ENCODE data around the gene AFF3. TPM values are rescaled to one million over a fixed set of nuclear protein-coding genes. Genes with fewer than 3 reads are reported as not detected.

Gene AFF3
- total and polyA plus RNA-seq, 2 of the 13 experiments (the other 11 are each of a cell fraction or from before 2014, with no cell fraction given) = not detected

GRCh38 chr2:99846462-99847107 is 295.8 kb downstream of the AFF3 start:
- BruUV-seq (replicated peaks) = no TSS peak
- no peak for DNase-seq (ENCODE audit: low spot score)
- in situ Hi-C loops (cut with HindIII; ENCODE audit: extremely low pct_ligation_motif_present, low pct_unique_long_range_greater_than_20kb) = no loop called here
- Histone ChIP-seq H3K9ac (ENCODE audit: insufficient read depth, low read depth, low read length) (no peak overlapping the region), H3K4me1 (ENCODE audit: insufficient read depth, low read length) (no peaks in the 10 kb centered on the region), H2AFZ (ENCODE audit: low read length) (no peak overlapping the region), H3K4me2 (ENCODE audit: low read depth, low read length) (no peak overlapping the region), H3K4me3 (replicated peaks in 1 of 3; ENCODE audit: insufficient read depth in 1 of 3, low read depth in 2 of 3, low read length in 3 of 3) (no peak overlapping the region), H4K20me1 (ENCODE audit: insufficient read depth, low read length) (no peaks in the 10 kb centered on the region), H3K27ac (ENCODE audit: extremely low read length, insufficient read depth, low read length) (no peak overlapping the region), H3K27me3 (ENCODE audit: control insufficient read depth in 1 of 2, insufficient read depth in 2 of 2, low read length in 2 of 2) (no peaks in the 10 kb centered on the region; a peak in 2 of 5 replicates), H3K79me2 (ENCODE audit: insufficient read depth, low read length) (no peaks in the 10 kb centered on the region), H3K9me3 (ENCODE audit: low read length) (no peaks in the 10 kb centered on the region), H3K36me3 (replicated peaks in 1 of 2; ENCODE audit: control insufficient read depth in 1 of 2, insufficient read depth in 2 of 2, low read length in 2 of 2) (no peaks in the 10 kb centered on the region)
- CTCF ChIA-PET (ENCODE audit: low intra/inter-chr PET ratio, low total read pairs) = no interaction called here
- TF ChIP-seq REST (IDR thresholded peaks at IDR 0.05; ENCODE audit: borderline replicate concordance in 1 of 2, low read depth in 1 of 2, low read length in 2 of 2) (no peak), ZNF616 (CRISPR knock-in tag; IDR thresholded peaks at IDR 0.05; ENCODE audit: low read depth) (no peak)
- intact Hi-C loops (cut with micrococcal nuclease; ENCODE audit: unreplicated experiment) = no loop called here
- POLR2A ChIA-PET = no interaction called here
- ATAC-seq = no peak
- no peak for FAIRE-seq
- 40% methylated on average over 5 of the region's 5 CpGs for WGBS (ENCODE audit: low lambda C conversion rate)

DNA sequence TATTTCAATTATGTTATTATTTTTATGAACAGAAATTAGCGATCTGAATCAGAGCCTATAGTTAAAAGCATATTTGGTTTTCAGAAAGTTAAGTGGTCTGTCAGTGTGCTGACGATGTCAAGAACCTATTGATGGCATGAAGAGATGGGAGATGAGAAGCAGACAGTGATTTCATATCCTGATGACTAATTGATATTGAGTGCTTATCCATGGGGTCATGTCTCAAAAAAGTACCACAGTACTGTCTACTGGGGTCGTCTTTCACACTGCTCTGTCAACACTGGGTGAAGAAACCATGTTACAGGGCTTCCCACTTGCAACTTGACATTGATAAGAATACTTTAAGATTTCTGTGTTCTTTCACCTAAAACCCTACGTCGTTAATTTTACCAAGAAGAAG is 297.1 kb downstream of the AFF3 start:
- Histone ChIP-seq H3K27ac (ENCODE audit: extremely low read length, insufficient read depth, low read length) (no peak overlapping the region), H3K4me1 (ENCODE audit: insufficient read depth, low read length) (no peaks in the 10 kb centered on the region), H2AFZ (ENCODE audit: low read length) (no peak overlapping the region), H3K4me2 (ENCODE audit: low read depth, low read length) (no peak overlapping the region), H3K27me3 (ENCODE audit: control insufficient read depth in 1 of 2, insufficient read depth in 2 of 2, low read length in 2 of 2) (no peaks in the 10 kb centered on the region; a peak in 2 of 5 replicates), H3K36me3 (replicated peaks in 1 of 2; ENCODE audit: control insufficient read depth in 1 of 2, insufficient read depth in 2 of 2, low read length in 2 of 2) (no peaks in the 10 kb centered on the region), H3K79me2 (ENCODE audit: insufficient read depth, low read length) (no peaks in the 10 kb centered on the region), H4K20me1 (ENCODE audit: insufficient read depth, low read length) (no peaks in the 10 kb centered on the region), H3K9me3 (ENCODE audit: low read length) (no peaks in the 10 kb centered on the region), H3K9ac (ENCODE audit: insufficient read depth, low read depth, low read length) (no peak overlapping the region), H3K4me3 (replicated peaks in 1 of 3; ENCODE audit: insufficient read depth in 1 of 3, low read depth in 2 of 3, low read length in 3 of 3) (no peak overlapping the region)
- BruUV-seq (replicated peaks) = no TSS peak
- ChIA-PET CTCF (ENCODE audit: low intra/inter-chr PET ratio, low total read pairs) (no interaction called here), POLR2A (no interaction called here)
- TF ChIP-seq ZKSCAN8 (CRISPR knock-in tag; IDR thresholded peaks at IDR 0.05; ENCODE audit: borderline replicate concordance) (no peak), TOE1 (CRISPR knock-in tag; IDR thresholded peaks at IDR 0.05) (no peak), SYNCRIP (IDR thresholded peaks at IDR 0.05; ENCODE audit: insufficient read depth, low read depth, low read length) (no peak), ZNF883 (CRISPR knock-in tag; IDR thresholded peaks at IDR 0.05; ENCODE audit: not compliant biosample characterization) (no peak), PBX2 (CRISPR knock-in tag; IDR thresholded peaks at IDR 0.05) (no peak), ZNF33B (CRISPR knock-in tag; IDR thresholded peaks at IDR 0.05) (no peak), ZFP1 (CRISPR knock-in tag; IDR thresholded peaks at IDR 0.05) (no peak), NFYB (CRISPR knock-in tag; IDR thresholded peaks at IDR 0.05) (no peak), TOPORS (CRISPR knock-in tag; IDR thresholded peaks at IDR 0.05) (no peak), ARNTL (CRISPR knock-in tag; IDR thresholded peaks at IDR 0.05) (no peak)
- no peak for DNase-seq (ENCODE audit: low spot score)
- FAIRE-seq = no peak
- intact Hi-C loops (cut with micrococcal nuclease; ENCODE audit: unreplicated experiment) (no loop called here), in situ Hi-C loops (cut with HindIII; ENCODE audit: extremely low pct_ligation_motif_present, low pct_unique_long_range_greater_than_20kb) (no loop called here)
- WGBS (ENCODE audit: low lambda C conversion rate) = 39% methylated on average over 5 of the region's 5 CpGs
- ATAC-seq = no peak

Data from HepG2 (cell line).